ENCODE measurements around the gene PRR15L. TPM values are rescaled to one million over a fixed set of nuclear protein-coding genes. Genes with fewer than 3 reads are reported as not detected.

Gene PRR15L
- total and polyA plus RNA-seq, 2 experiments from 2014 or later: 0.57 TPM; not detected in 1

GRCh38 chr17:47956791-47957590 is 692 bp downstream of the PRR15L start (continued):
- no peak for TF ChIP-seq CTCF (conservative IDR thresholded peaks at IDR 0.05; ENCODE audit: low read depth in 2 of 2)
- no peak for TF ChIP-seq REST (IDR thresholded peaks at IDR 0.05; ENCODE audit: unreplicated experiment)
- no peak for TF ChIP-seq ETS1 (IDR thresholded peaks at IDR 0.05)

- Histone ChIP-seq H3K27ac (ENCODE audit: low read depth) (no peak overlapping the region), H3F3A (replicated peaks; ENCODE audit: low read depth) (no peaks in the 10 kb centered on the region), H2AFZ (no peak overlapping the region), H3K4me1 (ENCODE audit: insufficient read depth) (peaks cover 21% of the 10 kb centered on the region), H3K9me2 (ENCODE audit: insufficient read depth) (no peaks in the 10 kb centered on the region), H3K79me2 (replicated peaks; ENCODE audit: insufficient read depth) (no peaks in the 10 kb centered on the region), H3K27me3 (ENCODE audit: insufficient read depth) (no peaks in the 10 kb centered on the region), H3K4me2 (no peak overlapping the region), H3K36me3 (ENCODE audit: insufficient read depth) (no peaks in the 10 kb centered on the region), H4K20me1 (replicated peaks; ENCODE audit: insufficient read depth) (no peaks in the 10 kb centered on the region), H3K4me3 (no peak overlapping the region)
- DNase-seq (ENCODE audit: low spot score) (no peak), ATAC-seq (no peak)
- Mint-ChIP-seq H3K27me3 (ENCODE audit: insufficient read depth, low read depth, poor library complexity) (peaks cover 5% of the 10 kb centered on the region), H3K36me3 (ENCODE audit: low read depth) (no peaks in the 10 kb centered on the region; the same call in 2 of the 3 replicates), H3K4me1 (peaks cover 40% of the 10 kb centered on the region), H3K9me3 (no peaks in the 10 kb centered on the region), H3K4me3 (no peak overlapping the region), H3K27ac (no peak overlapping the region)
- TF ChIP-seq EZH2phosphoT487 (IDR thresholded peaks at IDR 0.05; ENCODE audit: unreplicated experiment): no peak
- no peak for TF ChIP-seq EZH2 (IDR thresholded peaks at IDR 0.05; ENCODE audit: low read depth, unreplicated experiment)
- no peak for TF ChIP-seq CTCF (conservative IDR thresholded peaks at IDR 0.05; ENCODE audit: low read depth in 2 of 2)
- TF ChIP-seq CREB1 (CRISPR knock-in tag; IDR thresholded peaks at IDR 0.05; ENCODE audit: low read depth): no peak
- no peak for TF ChIP-seq NANOG (IDR thresholded peaks at IDR 0.05; ENCODE audit: borderline replicate concordance)
Measured at GRCh38 chr17:47955497-47956461, 1.9 kb downstream of the PRR15L start.
